Aorta (tissue), 5 donors: Measurements from ENCODE around the gene ACADS. TPM values are rescaled to one million over a fixed set of nuclear protein-coding genes. Genes with fewer than 3 reads are reported as not detected.
A peak's percentile ranks its signal among the peaks of the same experiment; 100 is the strongest.

ENCODE experiments used
- ATAC-seq: fragments of 200-7000 bp; cut with Tn5 transposase; one replicate; pipeline ENCODE4 v1.9.1; 2022; ENCODE audit warnings: moderate library complexity; ENCODE audit not compliant: low FRiP score
- DNase-seq, 2 donors: peaks; one replicate each; pipeline ENCODE4 v3.0.0-alpha.2; 2020
- H3K27ac ChIP-seq, 2 donors: one replicate each; pipeline ENCODE4 v1.5.1; 2013; ENCODE audit warnings: low read length in 2 of 2, mild to moderate bottlenecking in 2 of 2, moderate library complexity in 2 of 2, control low read depth in 1 of 2, inconsistent platforms in 1 of 2, low read depth in 1 of 2
- H3K27me3 ChIP-seq, 2 donors: one replicate each; pipeline ENCODE4 v1.6.1; 2013; ENCODE audit warnings: control low read depth in 1 of 2, low read length in 1 of 2, mild to moderate bottlenecking in 1 of 2, moderate library complexity in 1 of 2; ENCODE audit not compliant: insufficient read depth in 2 of 2, control insufficient read depth in 1 of 2
- H3K36me3 ChIP-seq, 2 donors: one replicate each; pipeline ENCODE4 v1.6.1; 2013; ENCODE audit warnings: control low read depth in 1 of 2, low read length in 1 of 2, mild to moderate bottlenecking in 1 of 2; ENCODE audit not compliant: insufficient read depth in 2 of 2, control insufficient read depth in 1 of 2
- H3K4me1 ChIP-seq, 2 donors: one replicate each; pipeline ENCODE4 v1.6.1; 2013; ENCODE audit warnings: low read length in 2 of 2, control low read depth in 1 of 2, mild to moderate bottlenecking in 1 of 2, moderate library complexity in 1 of 2; ENCODE audit not compliant: insufficient read depth in 2 of 2, control insufficient read depth in 1 of 2
- H3K4me3 ChIP-seq, 2 donors: one replicate each; pipeline ENCODE4 v1.5.1; 2013; ENCODE audit warnings: low read length in 2 of 2, control low read depth in 1 of 2, mild to moderate bottlenecking in 1 of 2
- H3K9me3 ChIP-seq: one replicate; pipeline ENCODE4 v1.6.1; 2013; ENCODE audit warnings: mild to moderate bottlenecking, low read length; ENCODE audit not compliant: control insufficient read depth
- WGBS, 2 donors: extraction: QIAGEN DNeasy Blood & Tissue Kit; methylation state at CpG; one replicate each; pipeline ENCODE4 v1.1.7; 2013; 5-methylcytosine and 5-hydroxymethylcytosine counted together
- intact Hi-C, 2 donors: fragments of 100-400 bp; cut with DNase I; formaldehyde crosslinking; loops; one replicate each; pipeline versions ENCODE4 v1.14.2 to v1.15.0; 2022
- polyA plus RNA-seq, 2 donors: library from polyadenylated mRNA; stranded (reverse); fragments of 200-250 nt; gene quantifications; one replicate each; pipeline ENCODE4 v1.2.3, GENCODE V29; 2013
- total RNA-seq, 2 donors: library from RNA; stranded (reverse); fragmentation: NEBNext Ultra II Directional; extraction: Animal tissue kit (Norgen Biotek cat#: 25700); gene quantifications; one replicate each; pipeline ENCODE4 v1.2.1, GENCODE V29; 2021
- donor health status: healthy with polysubstance abuse.
- donor health status: Bipolar disorder and iron deficiency.
- donor health status: DM: no; HTN: no; CAD: no.
- donor health status: DM: no; HTN: no; CAD: no.
- donor health status: DM: yes; HTN: yes; CAD: no.

ACADS gene
- total and polyA plus RNA-seq, 4 donors: 11.3 to 36.9 (median 22.4) TPM

DNA sequence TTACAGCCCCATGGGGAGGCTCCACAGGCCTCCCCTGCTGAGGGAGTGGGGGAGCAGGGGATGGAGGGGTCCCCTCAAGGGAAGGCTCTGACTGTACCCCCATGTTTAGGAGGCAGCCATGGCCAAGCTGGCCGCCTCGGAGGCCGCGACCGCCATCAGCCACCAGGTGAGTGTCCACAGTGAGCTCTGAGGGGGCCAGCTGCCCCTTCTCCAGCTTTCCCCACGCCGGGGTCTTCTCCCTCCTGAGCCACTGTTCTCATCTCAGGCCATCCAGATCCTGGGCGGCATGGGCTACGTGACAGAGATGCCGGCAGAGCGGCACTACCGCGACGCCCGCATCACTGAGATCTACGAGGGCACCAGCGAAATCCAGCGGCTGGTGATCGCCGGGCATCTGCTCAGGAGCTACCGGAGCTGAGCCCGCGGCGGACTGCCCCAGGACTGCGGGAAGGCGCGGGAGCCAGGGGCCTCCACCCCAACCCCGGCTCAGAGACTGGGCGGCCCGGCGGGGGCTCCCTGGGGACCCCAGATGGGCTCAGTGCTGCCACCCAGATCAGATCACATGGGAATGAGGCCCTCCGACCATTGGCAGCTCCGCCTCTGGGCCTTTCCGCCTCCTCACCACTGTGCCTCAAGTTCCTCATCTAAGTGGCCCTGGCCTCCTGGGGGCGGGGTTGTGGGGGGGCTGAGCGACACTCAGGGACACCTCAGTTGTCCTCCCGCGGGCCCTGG, 13.6 kb downstream of the ACADS start:
- H3K9me3 ChIP-seq: no peaks in the 10 kb centered on the region
- WGBS, 2 donors: 92 to 93% methylated on average over 38 of the region's 38 CpGs

DNA sequence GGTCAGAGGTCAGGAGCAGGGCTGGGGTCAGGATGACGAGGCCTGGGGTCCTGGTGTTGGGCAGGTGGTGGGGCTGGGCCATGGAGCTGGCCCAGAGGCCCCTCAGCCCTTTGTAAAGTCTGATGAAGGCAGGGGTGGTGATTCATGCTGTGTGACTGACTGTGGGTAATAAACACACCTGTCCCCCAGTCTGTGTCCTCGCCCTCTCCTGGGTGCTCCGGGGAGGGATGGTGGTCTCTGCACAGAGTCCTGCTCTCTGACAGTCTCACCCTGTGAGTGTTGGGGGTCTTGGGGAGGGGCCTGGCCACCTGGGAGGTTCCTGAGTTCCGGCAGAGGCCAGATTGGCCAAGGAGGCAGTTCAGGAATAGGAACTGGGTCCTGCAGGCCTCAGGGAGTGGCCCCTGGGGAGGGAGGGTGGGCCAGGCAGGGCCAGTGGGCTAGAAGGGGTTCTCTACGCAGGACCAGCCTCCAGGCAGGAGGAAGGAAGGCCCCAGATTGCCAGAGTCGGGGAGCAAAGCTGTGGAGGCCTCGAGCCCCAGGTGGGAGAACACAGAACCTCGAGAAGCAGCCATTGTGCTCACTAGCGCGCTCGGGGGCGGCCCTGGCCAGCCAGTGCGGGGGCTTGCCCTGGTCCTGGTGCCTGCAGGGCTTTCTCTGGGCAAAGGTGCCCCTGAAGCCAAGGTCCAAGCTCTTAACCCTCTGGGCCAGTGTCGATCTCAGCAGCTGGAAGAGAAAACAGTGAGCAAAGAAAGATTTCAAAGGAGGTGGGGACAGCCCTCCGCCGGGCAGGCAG, 14.4 kb downstream of the ACADS start:
- Histone ChIP-seq H3K36me3 (no peaks in the 10 kb centered on the region), H3K4me1 (no peaks in the 10 kb centered on the region), H3K27ac (no peak overlapping the region), H3K9me3 (no peaks in the 10 kb centered on the region), H3K4me3 (no peak overlapping the region), H3K27me3 (no peaks in the 10 kb centered on the region)
- intact Hi-C loops: no loop called here
- ATAC-seq: no peak
- DNase-seq: no peak
- 75 to 83% methylated on average over 15 to 16 of the region's 16 CpGs for WGBS, 2 donors

More for the DNA sequence above, 13.6 kb downstream of the ACADS start:
- H3K27ac ChIP-seq: no peak overlapping the region
- DNase-seq (no peak), ATAC-seq (no peak)
- H3K4me1 ChIP-seq: no peaks in the 10 kb centered on the region
- no peaks in the 10 kb centered on the region for H3K36me3 ChIP-seq
- intact Hi-C loops: no loop called here
- H3K4me3 ChIP-seq: no peak overlapping the region
- H3K27me3 ChIP-seq: no peaks in the 10 kb centered on the region

DNA sequence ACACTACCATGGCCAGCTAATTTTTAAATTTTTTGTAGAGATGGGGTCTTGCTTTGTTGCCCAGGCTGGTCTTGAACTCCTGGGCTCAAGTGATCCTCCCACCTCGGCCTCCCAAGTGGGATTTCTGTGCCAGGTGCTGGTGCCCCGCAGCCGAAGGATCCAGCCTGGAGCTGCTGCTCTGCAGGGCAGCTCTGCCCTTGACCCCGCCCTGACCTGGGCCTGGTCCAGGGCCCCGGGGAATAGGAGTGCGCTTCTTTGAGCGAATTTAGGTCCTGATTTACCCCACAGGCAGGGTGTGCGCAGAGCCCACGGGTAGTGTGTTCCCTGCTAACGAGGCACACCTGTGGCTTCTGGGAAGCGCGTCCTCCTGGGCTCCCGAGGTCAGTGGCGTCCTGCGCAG, 15.2 kb downstream of the ACADS start:
- no peak overlapping the region for H3K27ac ChIP-seq
- H3K9me3 ChIP-seq: no peaks in the 10 kb centered on the region
- no peaks in the 10 kb centered on the region for H3K36me3 ChIP-seq
- DNase-seq (no peak), ATAC-seq (no peak)
- intact Hi-C loops: no loop called here
- no peak overlapping the region for H3K4me3 ChIP-seq
- 91 to 92% methylated on average over 15 of the region's 15 CpGs for whole genome bisulfite sequencing, 2 donors
- no peaks in the 10 kb centered on the region for H3K27me3 ChIP-seq
- no peaks in the 10 kb centered on the region for H3K4me1 ChIP-seq

DNA sequence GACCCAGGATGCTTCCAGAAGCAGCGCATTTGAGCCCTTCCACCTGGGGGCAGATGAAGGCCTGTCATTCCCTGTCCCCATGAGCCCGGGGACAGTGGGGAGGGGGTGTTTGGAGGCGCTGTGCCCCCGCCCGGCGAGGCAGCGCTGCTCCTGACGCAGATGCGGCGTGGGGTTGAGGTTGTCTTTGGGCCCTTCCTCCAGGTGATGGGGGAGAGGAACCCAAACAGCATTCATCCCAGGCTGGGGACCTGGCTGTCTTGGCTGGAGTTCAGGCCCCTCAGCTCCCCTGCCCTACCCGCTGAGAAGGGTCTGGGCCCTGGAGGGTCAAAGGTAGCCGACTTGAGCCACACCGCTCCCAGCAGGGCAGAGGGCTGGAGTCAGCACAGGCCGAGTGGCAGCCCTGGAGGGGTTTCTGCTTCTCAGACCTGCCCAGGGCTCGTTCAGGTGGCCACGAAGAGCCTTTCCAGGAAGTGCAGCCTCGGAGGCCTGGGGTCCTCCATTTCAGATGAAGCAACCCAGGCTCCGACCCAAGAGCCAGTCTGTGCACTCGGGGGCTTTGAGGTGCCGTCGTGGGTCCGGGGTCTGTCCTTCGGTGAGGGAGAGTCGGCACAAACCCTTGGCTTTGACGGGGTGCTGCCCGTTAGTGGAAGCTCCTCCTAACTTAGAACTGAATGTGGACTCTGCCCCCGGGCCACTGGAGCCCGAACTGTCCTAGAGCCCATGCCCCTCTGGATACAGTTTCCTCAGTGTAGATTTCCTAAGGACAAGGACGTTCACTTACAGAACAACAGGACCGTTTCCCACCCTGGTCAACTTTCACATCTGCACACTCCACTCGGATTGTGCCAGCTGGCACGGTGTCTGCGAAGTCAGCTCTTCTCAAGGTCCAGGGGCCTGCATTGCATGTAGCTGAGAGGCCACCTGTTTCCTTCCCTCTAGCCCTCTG, 16.1 kb downstream of the ACADS start:
- intact Hi-C loops: no loop called here
- Histone ChIP-seq H3K9me3 (no peaks in the 10 kb centered on the region), H3K27me3 (no peaks in the 10 kb centered on the region), H3K27ac (no peak overlapping the region), H3K4me1 (no peaks in the 10 kb centered on the region), H3K4me3 (no peak overlapping the region), H3K36me3 (no peaks in the 10 kb centered on the region)
- DNase-seq: no peak
- ATAC-seq: peak; percentile 24
- WGBS, 2 donors: 84 to 85% methylated on average over 33 of the region's 33 CpGs

DNA sequence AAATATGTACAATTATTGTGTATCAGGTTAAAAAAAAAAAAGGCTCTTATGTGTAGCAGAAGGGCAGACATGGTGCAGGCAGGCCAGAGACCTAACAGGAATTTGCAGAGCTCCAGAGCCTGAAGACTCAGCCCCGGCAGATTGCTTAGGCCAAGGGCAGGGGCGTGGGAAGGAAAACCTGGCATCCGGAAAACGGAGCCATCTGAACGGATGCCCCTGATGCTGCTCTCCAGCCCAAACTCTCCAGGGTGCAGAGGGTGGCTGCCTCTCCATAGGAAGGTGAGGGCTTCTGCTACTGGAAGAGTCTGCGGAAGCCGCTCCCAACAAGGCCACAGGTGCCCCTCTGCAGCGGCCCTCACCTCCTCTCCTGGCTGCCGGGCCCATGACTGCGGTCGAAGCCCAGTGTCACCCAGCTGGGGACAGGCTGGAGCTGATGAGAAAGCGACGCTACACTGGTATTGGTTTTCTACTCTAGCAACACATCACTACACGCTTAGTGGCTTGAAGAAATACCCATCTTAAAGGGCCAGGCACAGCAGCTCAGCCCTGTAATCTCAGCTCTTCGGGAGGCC, 19.4 kb downstream of the ACADS start:
- H3K27me3 ChIP-seq: no peaks in the 10 kb centered on the region
- intact Hi-C loops: no loop called here
- no peaks in the 10 kb centered on the region for H3K4me1 ChIP-seq
- ATAC-seq (no peak), DNase-seq (no peak)
- no peaks in the 10 kb centered on the region for H3K36me3 ChIP-seq
- H3K4me3 ChIP-seq: no peak overlapping the region
- WGBS, 2 donors: 87 to 91% methylated on average over 15 of the region's 15 CpGs
- H3K9me3 ChIP-seq: no peaks in the 10 kb centered on the region
- no peak overlapping the region for H3K27ac ChIP-seq

DNA sequence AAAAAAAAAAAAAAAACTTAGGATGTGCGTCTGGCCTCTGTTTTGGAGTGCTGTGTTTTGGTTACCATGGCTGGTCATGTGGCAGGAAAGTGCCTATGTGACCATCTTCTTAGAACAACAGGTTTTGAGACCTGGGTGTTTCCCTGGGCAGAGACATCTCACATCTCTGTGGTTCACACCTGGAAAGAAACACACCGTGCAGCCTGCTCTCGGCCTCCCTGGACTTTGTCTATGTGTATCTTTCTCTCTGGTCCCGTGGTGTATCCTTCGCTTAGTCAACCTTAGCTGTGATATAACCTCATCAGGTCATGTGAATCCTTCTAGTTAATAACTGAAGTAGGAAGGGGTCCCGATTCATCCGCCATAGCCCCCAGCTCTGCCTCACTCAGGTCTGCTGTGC, 22.6 kb downstream of the ACADS start:
- WGBS, 2 donors: 87 to 92% methylated on average over 7 of the region's 7 CpGs
- H3K4me1 ChIP-seq: no peaks in the 10 kb centered on the region
- intact Hi-C loops: no loop called here
- H3K9me3 ChIP-seq: no peaks in the 10 kb centered on the region
- no peak overlapping the region for H3K4me3 ChIP-seq
- H3K36me3 ChIP-seq: no peaks in the 10 kb centered on the region
- ATAC-seq (no peak), DNase-seq (no peak)
- no peaks in the 10 kb centered on the region for H3K27me3 ChIP-seq
- no peak overlapping the region for H3K27ac ChIP-seq

DNA sequence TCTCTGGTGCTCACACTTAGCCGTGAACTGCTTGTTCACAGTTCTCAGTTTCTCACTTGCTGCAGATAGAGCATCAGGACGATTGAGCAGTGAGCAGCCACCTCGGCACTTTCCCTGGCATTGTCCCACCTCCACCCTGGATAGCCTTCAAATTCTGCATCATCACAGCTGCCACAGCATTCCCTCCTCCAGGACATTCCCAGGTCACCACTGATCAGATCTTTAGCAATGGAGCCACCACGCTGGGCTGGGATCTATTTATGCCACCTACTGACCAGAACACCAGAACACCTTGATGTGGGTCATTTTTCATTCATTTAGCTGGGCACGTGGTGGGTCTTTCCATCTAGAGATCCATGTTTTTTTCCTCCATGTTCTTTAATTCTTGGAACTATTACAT, 23.6 kb downstream of the ACADS start:
- 67 to 70% methylated on average over 5 of the region's 5 CpGs for WGBS, 2 donors
- no peaks in the 10 kb centered on the region for H3K9me3 ChIP-seq
- H3K36me3 ChIP-seq: no peaks in the 10 kb centered on the region
- no peaks in the 10 kb centered on the region for H3K4me1 ChIP-seq
- no peaks in the 10 kb centered on the region for H3K27me3 ChIP-seq
- no peak overlapping the region for H3K27ac ChIP-seq
- DNase-seq (peak in 1 of 2 donors; percentile 25), ATAC-seq (no peak)
- intact Hi-C loops: no loop called here
- H3K4me3 ChIP-seq: no peak overlapping the region

DNA sequence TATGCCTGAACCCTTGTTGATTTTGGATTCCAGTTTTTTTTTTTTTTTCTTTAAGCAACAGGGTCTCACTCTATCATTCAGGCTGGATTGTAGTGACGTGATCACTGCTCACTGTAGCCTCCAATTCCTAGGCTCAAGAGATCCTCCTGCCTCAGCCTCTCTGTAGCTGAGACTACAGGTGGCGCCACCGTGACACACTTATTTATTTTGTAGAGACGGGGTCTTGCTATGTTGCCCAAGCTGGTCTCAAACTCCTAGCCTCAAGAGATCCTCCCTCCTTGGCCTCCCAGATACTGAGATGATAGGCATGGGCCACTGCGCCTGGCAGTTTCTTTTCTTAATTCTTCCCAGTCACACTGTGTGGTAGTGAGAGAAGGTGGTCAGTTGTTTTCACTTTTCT, 25.2 kb downstream of the ACADS start:
- ATAC-seq: no peak
- Histone ChIP-seq H3K27ac (no peak overlapping the region), H3K4me3 (no peak overlapping the region), H3K27me3 (no peaks in the 10 kb centered on the region), H3K9me3 (peaks cover 2% of the 10 kb centered on the region), H3K36me3 (no peaks in the 10 kb centered on the region), H3K4me1 (no peaks in the 10 kb centered on the region)
- no peak for DNase-seq
- intact Hi-C loops: no loop called here
- 96 to 98% methylated on average over 5 of the region's 5 CpGs for WGBS, 2 donors
